ENCODE measurements around the gene IFIT2.
"Not testable (repeated sequence)": the region's sequence is repeated elsewhere in the genome, so short reads cannot be mapped to it uniquely, and the experiment has no call there.

Gene IFIT2

GRCh38 chr10:89344156-89344555 lies 42.3 kb downstream of the IFIT2 start:
- no peak for DNase-seq

- no peak for DNase-seq
These were observed 43.6 kb downstream of the IFIT2 start for GRCh38 chr10:89345367-89346000.

- DNase-seq, result no peak
These were observed 44.8 kb downstream of the IFIT2 start for GRCh38 chr10:89346405-89347254.

- no peak for DNase-seq
These were observed 46.0 kb downstream of the IFIT2 start for GRCh38 chr10:89347701-89348457.

- no peak for DNase-seq
These were observed 46.6 kb downstream of the IFIT2 start for GRCh38 chr10:89348481-89348880.

GRCh38 chr10:89348975-89349374 lies 47.1 kb downstream of the IFIT2 start:
- DNase-seq, result no peak

- DNase-seq, result not testable (repeated sequence)
These were observed 48.9 kb downstream of the IFIT2 start for GRCh38 chr10:89350631-89351315.

- no peak for DNase-seq
These were observed 49.5 kb downstream of the IFIT2 start for GRCh38 chr10:89351412-89351779.

- no peak for DNase-seq
These were observed 50.1 kb downstream of the IFIT2 start for GRCh38 chr10:89351780-89352597.

- DNase-seq, result no peak
These were observed 51.0 kb downstream of the IFIT2 start for GRCh38 chr10:89352802-89353201.

GRCh38 chr10:89355394-89355931 lies 53.6 kb downstream of the IFIT2 start:
- DNase-seq, result no peak

GRCh38 chr10:89357096-89357495 lies 55.2 kb downstream of the IFIT2 start:
- no peak for DNase-seq

GRCh38 chr10:89357975-89358374 lies 56.1 kb downstream of the IFIT2 start:
- DNase-seq, result no peak

Measured in effector CD4-positive, alpha-beta T cell (primary cell).